NCI-H1436 treated with DMSO at 0.1 percent for 48 hours (cell line): ENCODE measurements around the gene RAB11FIP3.

Experiments used
- DNase-seq: peaks from one replicate; lab custom pipeline; 2025; lab: John Stamatoyannopoulos, UW

RAB11FIP3 gene

GRCh38 chr16:519425-519824, 94.0 kb downstream of the RAB11FIP3 start:
- DNase-seq, result no peak

- no peak for DNase-seq
These were observed 94.6 kb downstream of the RAB11FIP3 start for GRCh38 chr16:519841-520687.

- DNase-seq, result no peak
These were observed 95.4 kb downstream of the RAB11FIP3 start for GRCh38 chr16:520847-521246.

- no peak for DNase-seq
These were observed 96.1 kb downstream of the RAB11FIP3 start for GRCh38 chr16:521381-522210.

- DNase-seq, result no peak
These were observed 97.1 kb downstream of the RAB11FIP3 start for GRCh38 chr16:522320-523096.

- DNase-seq, result no peak
These were observed 97.8 kb downstream of the RAB11FIP3 start for GRCh38 chr16:523097-523741.

GRCh38 chr16:524274-525040, 99.0 kb downstream of the RAB11FIP3 start:
- no peak for DNase-seq

- no peak for DNase-seq
These were observed 99.7 kb downstream of the RAB11FIP3 start for GRCh38 chr16:525123-525519.

GRCh38 chr16:525520-526180, 100.2 kb downstream of the RAB11FIP3 start:
- no peak for DNase-seq

GRCh38 chr16:526181-527014, 100.9 kb downstream of the RAB11FIP3 start:
- no peak for DNase-seq

- peak; percentile 56 for DNase-seq
These were observed 101.8 kb downstream of the RAB11FIP3 start, which contains the start of gene CAPN15 for GRCh38 chr16:527015-527903. Gene CAPN15 (plus strand): TSS chr16:527712. CDS start chr16:546839, 19,127 bp downstream.

GRCh38 chr16:528111-529011, 102.9 kb downstream of the RAB11FIP3 start:
- DNase-seq, result no peak

- DNase-seq, result no peak
These were observed 103.6 kb downstream of the RAB11FIP3 start for GRCh38 chr16:529012-529575.

- DNase-seq, result no peak
These were observed 104.8 kb downstream of the RAB11FIP3 start for GRCh38 chr16:530111-530817.

GRCh38 chr16:531494-532125, 106.2 kb downstream of the RAB11FIP3 start:
- DNase-seq, result no peak
